ENCODE data around the gene KMT2E. TPM values are rescaled to one million over a fixed set of nuclear protein-coding genes. Genes with fewer than 3 reads are reported as not detected.

KMT2E gene
- total RNA-seq, 1 experiment from 2014 or later = 38.2 TPM

GRCh38 chr7:105161366-105161765, 147.4 kb downstream of the KMT2E start:
- no peak overlapping the region for H4K8ac ChIP-seq (replicated peaks; ENCODE audit: insufficient read length, low read depth, low read length)
- H3K79me1 ChIP-seq (ENCODE audit: insufficient read depth, low read depth, low read length, poor library complexity, severe bottlenecking) = no peaks in the 10 kb centered on the region
- H3K23ac ChIP-seq (ENCODE audit: insufficient read length, low read depth, low read length) = no peak overlapping the region
- H3K4me1 ChIP-seq (ENCODE audit: insufficient read depth, low read length) = no peaks in the 10 kb centered on the region
- no peak overlapping the region for H2BK5ac ChIP-seq (ENCODE audit: insufficient read length, low read length)
- no peaks in the 10 kb centered on the region for H3K9me3 ChIP-seq (ENCODE audit: control insufficient read depth, low read depth, low read length)
- no peak overlapping the region for H4K91ac ChIP-seq (ENCODE audit: insufficient read length, low read depth, low read length)
- H3K4ac ChIP-seq (ENCODE audit: low read depth, low read length) = no peak overlapping the region
- H2AFZ ChIP-seq (ENCODE audit: low read length) = no peak overlapping the region
- H3K56ac ChIP-seq (ENCODE audit: insufficient read length, low read depth, low read length) = no peak overlapping the region
- no peak overlapping the region for H3K27ac ChIP-seq (ENCODE audit: insufficient read length, low read depth, low read length)
- no peak overlapping the region for H3K18ac ChIP-seq (ENCODE audit: insufficient read length, low read depth, low read length)
- H4K20me1 ChIP-seq (ENCODE audit: control insufficient read depth, insufficient read depth, insufficient read length) = no peaks in the 10 kb centered on the region
- no peak overlapping the region for H3K9ac ChIP-seq (ENCODE audit: extremely low read depth, insufficient read length, low read length)
- Mint-ChIP-seq H3K4me3 (no peak overlapping the region), H3K4me1 (no peaks in the 10 kb centered on the region), H3K27me3 (ENCODE audit: low read depth) (no peaks in the 10 kb centered on the region), H3K9me3 (no peaks in the 10 kb centered on the region), H3K27ac (no peak overlapping the region), H3K36me3 (ENCODE audit: insufficient read depth in 1 of 3, low read depth in 3 of 3) (peaks cover 16 to 25% (median 21%) of the 10 kb centered on the region in 3 experiments; a peak in 6 of 7 replicates)
- H3K14ac ChIP-seq (ENCODE audit: insufficient read depth, low read length) = no peak overlapping the region
- no peak overlapping the region for H2BK12ac ChIP-seq (ENCODE audit: insufficient read length, low read depth, low read length)
- no peak overlapping the region for H3T11ph ChIP-seq (ENCODE audit: low read length)
- TF ChIP-seq CTCF (conservative IDR thresholded peaks at IDR 0.05) = no peak
- H3K27me3 ChIP-seq (ENCODE audit: insufficient read depth, low read length) = no peaks in the 10 kb centered on the region
- H3K23me2 ChIP-seq (ENCODE audit: insufficient read length, low read depth, low read length, poor library complexity, severe bottlenecking) = no peaks in the 10 kb centered on the region
- H2BK120ac ChIP-seq (ENCODE audit: low read depth, low read length, poor library complexity, severe bottlenecking) = no peak overlapping the region
- no peak overlapping the region for H3K4me2 ChIP-seq (ENCODE audit: insufficient read depth, insufficient read length, low read length)
- H2BK15ac ChIP-seq (ENCODE audit: low read depth, low read length) = no peak overlapping the region
- no CpG with 5 or more reads among the region's 1 CpG for WGBS (ENCODE audit: extremely low coverage, insufficient read length, low lambda C conversion rate)
- H2AK5ac ChIP-seq (ENCODE audit: insufficient read length, low read length) = no peak overlapping the region
- no peak overlapping the region for H2BK20ac ChIP-seq (ENCODE audit: low read depth, low read length, poor library complexity, severe bottlenecking)
- H3K79me2 ChIP-seq (ENCODE audit: insufficient read depth, low read length) = no peaks in the 10 kb centered on the region
- H4K5ac ChIP-seq (ENCODE audit: insufficient read length, low read depth, low read length) = no peak overlapping the region
- DNase-seq = no peak
